ENCODE results near the gene HECTD4. TPM values are rescaled to one million over a fixed set of nuclear protein-coding genes. Genes with fewer than 3 reads are reported as not detected.

The HECTD4 gene
- total RNA-seq, 1 experiment from 2014 or later = 30.0 TPM

- Histone ChIP-seq H3K56ac (ENCODE audit: insufficient read length, low read depth, low read length) (no peak overlapping the region), H3K4me1 (ENCODE audit: insufficient read depth, low read length) (no peaks in the 10 kb centered on the region), H3K79me1 (ENCODE audit: insufficient read depth, low read depth, low read length, poor library complexity, severe bottlenecking) (no peaks in the 10 kb centered on the region), H4K5ac (ENCODE audit: insufficient read length, low read depth, low read length) (no peak overlapping the region), H3K4me2 (ENCODE audit: insufficient read depth, insufficient read length, low read length) (no peak overlapping the region), H3K9ac (ENCODE audit: extremely low read depth, insufficient read length, low read length) (no peak overlapping the region), H2BK5ac (ENCODE audit: insufficient read length, low read length) (no peak overlapping the region), H2BK15ac (ENCODE audit: low read depth, low read length) (no peak overlapping the region), H3K23me2 (ENCODE audit: insufficient read length, low read depth, low read length, poor library complexity, severe bottlenecking) (no peaks in the 10 kb centered on the region), H3K79me2 (ENCODE audit: insufficient read depth, low read length) (0 out of 2 replicates have a peak, but pooled peaks cover 1% of the 10 kb centered on the region), H3K27me3 (ENCODE audit: insufficient read depth, low read length) (no peaks in the 10 kb centered on the region), H3K18ac (ENCODE audit: insufficient read length, low read depth, low read length) (no peak overlapping the region), H2BK12ac (ENCODE audit: insufficient read length, low read depth, low read length) (no peak overlapping the region), H2AK5ac (ENCODE audit: insufficient read length, low read length) (no peak overlapping the region), H3T11ph (ENCODE audit: low read length) (no peak overlapping the region), H2BK120ac (ENCODE audit: low read depth, low read length, poor library complexity, severe bottlenecking) (no peak overlapping the region), H3K14ac (ENCODE audit: insufficient read depth, low read length) (no peak overlapping the region), H3K9me3 (ENCODE audit: control insufficient read depth, low read depth, low read length) (no peaks in the 10 kb centered on the region), H3K27ac (ENCODE audit: insufficient read length, low read depth, low read length) (no peak overlapping the region), H4K91ac (ENCODE audit: insufficient read length, low read depth, low read length) (no peak overlapping the region), H4K8ac (replicated peaks; ENCODE audit: insufficient read length, low read depth, low read length) (no peak overlapping the region), H4K20me1 (ENCODE audit: control insufficient read depth, insufficient read depth, insufficient read length) (no peaks in the 10 kb centered on the region), H2BK20ac (ENCODE audit: low read depth, low read length, poor library complexity, severe bottlenecking) (no peak overlapping the region), H3K23ac (ENCODE audit: insufficient read length, low read depth, low read length) (no peak overlapping the region), H2AFZ (ENCODE audit: low read length) (no peak overlapping the region), H3K4ac (ENCODE audit: low read depth, low read length) (no peak overlapping the region)
- WGBS (ENCODE audit: extremely low coverage, insufficient read length, low lambda C conversion rate) = no CpG with 5 or more reads among the region's 1 CpG
- Mint-ChIP-seq H3K27me3 (ENCODE audit: low read depth) (no peaks in the 10 kb centered on the region), H3K9me3 (peaks cover 0 to 6% of the 10 kb centered on the region in 2 experiments; a peak in 2 of 5 replicates), H3K27ac (no peak overlapping the region), H3K36me3 (ENCODE audit: insufficient read depth in 1 of 3, low read depth in 3 of 3) (peaks cover 4 to 16% (median 15%) of the 10 kb centered on the region in 3 experiments; a peak in 6 of 7 replicates), H3K4me3 (no peak overlapping the region), H3K4me1 (peaks cover 5% of the 10 kb centered on the region in 2 experiments; a peak in 3 of 4 replicates)
- TF ChIP-seq, protein P1, sequence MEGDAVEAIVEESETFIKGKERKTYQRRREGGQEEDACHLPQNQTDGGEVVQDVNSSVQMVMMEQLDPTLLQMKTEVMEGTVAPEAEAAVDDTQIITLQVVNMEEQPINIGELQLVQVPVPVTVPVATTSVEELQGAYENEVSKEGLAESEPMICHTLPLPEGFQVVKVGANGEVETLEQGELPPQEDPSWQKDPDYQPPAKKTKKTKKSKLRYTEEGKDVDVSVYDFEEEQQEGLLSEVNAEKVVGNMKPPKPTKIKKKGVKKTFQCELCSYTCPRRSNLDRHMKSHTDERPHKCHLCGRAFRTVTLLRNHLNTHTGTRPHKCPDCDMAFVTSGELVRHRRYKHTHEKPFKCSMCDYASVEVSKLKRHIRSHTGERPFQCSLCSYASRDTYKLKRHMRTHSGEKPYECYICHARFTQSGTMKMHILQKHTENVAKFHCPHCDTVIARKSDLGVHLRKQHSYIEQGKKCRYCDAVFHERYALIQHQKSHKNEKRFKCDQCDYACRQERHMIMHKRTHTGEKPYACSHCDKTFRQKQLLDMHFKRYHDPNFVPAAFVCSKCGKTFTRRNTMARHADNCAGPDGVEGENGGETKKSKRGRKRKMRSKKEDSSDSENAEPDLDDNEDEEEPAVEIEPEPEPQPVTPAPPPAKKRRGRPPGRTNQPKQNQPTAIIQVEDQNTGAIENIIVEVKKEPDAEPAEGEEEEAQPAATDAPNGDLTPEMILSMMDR (conservative IDR thresholded peaks at IDR 0.05) = no peak
- no peak for DNase-seq
These were observed 93.6 kb downstream of the HECTD4 start for GRCh38 chr12:112288638-112289037.

Measured in H9 (cell line).